ENCODE results near the gene JAG1.

Gene JAG1

GRCh38 chr20:10658051-10658823 lies 15.6 kb downstream of the JAG1 start:
- H3K4me3 ChIP-seq (ENCODE audit: low read length): no peak overlapping the region
- no peak for DNase-seq (ENCODE audit: low read depth, low spot score)

- H3K4me3 ChIP-seq (ENCODE audit: low read length): no peak overlapping the region
- no peak for DNase-seq (ENCODE audit: low read depth, low spot score)
Measured at GRCh38 chr20:10657453-10657852, 16.3 kb downstream of the JAG1 start.

- H3K4me3 ChIP-seq (ENCODE audit: low read length): no peak overlapping the region
- DNase-seq (ENCODE audit: low read depth, low spot score): no peak
Measured at GRCh38 chr20:10655720-10656669, 17.8 kb downstream of the JAG1 start.

- H3K4me3 ChIP-seq (ENCODE audit: low read length): no peak overlapping the region
- no peak for DNase-seq (ENCODE audit: low read depth, low spot score)
Measured at GRCh38 chr20:10654630-10655029, 19.2 kb downstream of the JAG1 start.

- no peak for DNase-seq (ENCODE audit: low read depth, low spot score)
- no peak overlapping the region for H3K4me3 ChIP-seq (ENCODE audit: low read length)
Measured at GRCh38 chr20:10654250-10654610, 19.6 kb downstream of the JAG1 start.

GRCh38 chr20:10653599-10654249 lies 20.1 kb downstream of the JAG1 start:
- no peak overlapping the region for H3K4me3 ChIP-seq (ENCODE audit: low read length)
- DNase-seq (ENCODE audit: low read depth, low spot score): no peak

GRCh38 chr20:10652660-10653261 lies 21.0 kb downstream of the JAG1 start:
- H3K4me3 ChIP-seq (ENCODE audit: low read length): no peak overlapping the region
- no peak for DNase-seq (ENCODE audit: low read depth, low spot score)

GRCh38 chr20:10652185-10652584 lies 21.6 kb downstream of the JAG1 start:
- no peak for DNase-seq (ENCODE audit: low read depth, low spot score)
- no peak overlapping the region for H3K4me3 ChIP-seq (ENCODE audit: low read length)

- H3K4me3 ChIP-seq (ENCODE audit: low read length): no peak overlapping the region
- DNase-seq (ENCODE audit: low read depth, low spot score): peak; percentile 52
Measured at GRCh38 chr20:10651227-10651990, 22.4 kb downstream of the JAG1 start.

GRCh38 chr20:10649797-10650160 lies 24.0 kb downstream of the JAG1 start:
- no peak for DNase-seq (ENCODE audit: low read depth, low spot score)
- H3K4me3 ChIP-seq (ENCODE audit: low read length): no peak overlapping the region

- H3K4me3 ChIP-seq (ENCODE audit: low read length): no peak overlapping the region
Measured at GRCh38 chr20:10649080-10649796, 24.6 kb downstream of the JAG1 start.

GRCh38 chr20:10648651-10649050 lies 25.1 kb downstream of the JAG1 start:
- no peak for DNase-seq (ENCODE audit: low read depth, low spot score)
- no peak overlapping the region for H3K4me3 ChIP-seq (ENCODE audit: low read length)

More at GRCh38 chr20:10649080-10649796, 24.6 kb downstream of the JAG1 start:
- no peak for DNase-seq (ENCODE audit: low read depth, low spot score)

- no peak for DNase-seq (ENCODE audit: low read depth, low spot score)
- no peak overlapping the region for H3K4me3 ChIP-seq (ENCODE audit: low read length)
Measured at GRCh38 chr20:10647909-10648308, 25.9 kb downstream of the JAG1 start.

- DNase-seq (ENCODE audit: low read depth, low spot score): peak; percentile 6
Measured at GRCh38 chr20:10647471-10647870, 26.3 kb downstream of the JAG1 start.

GRCh38 chr20:10646886-10647420 lies 26.8 kb downstream of the JAG1 start:
- no peak overlapping the region for H3K4me3 ChIP-seq (ENCODE audit: low read length)
- DNase-seq (ENCODE audit: low read depth, low spot score): no peak

More at GRCh38 chr20:10647471-10647870, 26.3 kb downstream of the JAG1 start:
- H3K4me3 ChIP-seq (ENCODE audit: low read length): no peak overlapping the region

- no peak overlapping the region for H3K4me3 ChIP-seq (ENCODE audit: low read length)
- no peak for DNase-seq (ENCODE audit: low read depth, low spot score)
Measured at GRCh38 chr20:10646006-10646405, 27.8 kb downstream of the JAG1 start.

- DNase-seq (ENCODE audit: low read depth, low spot score): no peak
- no peak overlapping the region for H3K4me3 ChIP-seq (ENCODE audit: low read length)
Measured at GRCh38 chr20:10645205-10645570, 28.6 kb downstream of the JAG1 start.
